Kidney (tissue), 14 donors: ENCODE measurements around the gene TTC28. TPM values are rescaled to one million over a fixed set of nuclear protein-coding genes. Genes with fewer than 3 reads are reported as not detected.

Experiments
- DNase-seq, 5 donors: peaks; one replicate each; pipeline ENCODE4 v3.0.0-alpha.2; 2013 to 2020
- FAIRE-seq: peaks from 2 replicates; lab custom pipeline; 2012; peaks lifted over from hg19 to GRCh38; lab: Jason Lieb, UNC
- H3K27ac ChIP-seq, 2 donors: one replicate each; pipeline ENCODE4 v1.7.0; 2013; ENCODE audit warnings: low read depth in 2 of 2, low read length in 2 of 2, inconsistent platforms in 1 of 2
- H3K27me3 ChIP-seq: one replicate; pipeline ENCODE4 v1.7.1; 2013; ENCODE audit warnings: low read length, inconsistent platforms; ENCODE audit not compliant: control insufficient read depth, insufficient read depth
- H3K36me3 ChIP-seq, 3 donors: one replicate each; pipeline versions ENCODE4 v1.7.0 to v1.7.1; 2013; ENCODE audit warnings: low read length in 3 of 3, control low read depth in 1 of 3, inconsistent platforms in 1 of 3; ENCODE audit not compliant: insufficient read depth in 3 of 3, control insufficient read depth in 2 of 3
- H3K4me1 ChIP-seq, 3 donors: one replicate each; pipeline versions ENCODE4 v1.7.0 to v1.7.1; 2013; ENCODE audit warnings: low read length in 3 of 3, inconsistent platforms in 1 of 3, low read depth in 1 of 3; ENCODE audit not compliant: control insufficient read depth in 2 of 3, insufficient read depth in 2 of 3
- H3K4me3 ChIP-seq, 3 donors: one replicate each; pipeline versions ENCODE4 v1.7.0 to v1.8.1; 2013; ENCODE audit warnings: low read length in 3 of 3, control low read depth in 1 of 3, inconsistent platforms in 1 of 3
- H3K9ac ChIP-seq, 3 donors: one replicate each; pipeline versions ENCODE4 v1.7.0 to v1.7.1; 2013; ENCODE audit warnings: low read length in 3 of 3, control low read depth in 1 of 3, inconsistent platforms in 1 of 3
- H3K9me3 ChIP-seq, 3 donors: one replicate each; pipeline versions ENCODE4 v1.7.0 to v1.7.1; 2013; ENCODE audit warnings: low read length in 3 of 3, control low read depth in 1 of 3, inconsistent platforms in 1 of 3; ENCODE audit not compliant: control insufficient read depth in 2 of 3, insufficient read depth in 1 of 3
- CTCF ChIP-seq: IDR thresholded peaks from 3 replicates; pipeline ENCODE4 v1.5.1; 2012; ENCODE audit warnings: mild to moderate bottlenecking, moderate library complexity, borderline replicate concordance; ENCODE audit not compliant: insufficient read depth; ENCODE audit errors: extremely low read depth
- intact Hi-C: fragments of 100-400 bp; cut with DNase I; formaldehyde crosslinking; loops from one replicate; pipeline ENCODE4 v1.11.1; 2022
- polyA plus RNA-seq: library from polyadenylated mRNA; stranded (reverse); fragments of 350-450 nt; fragmentation: Illumina TruSeq; extraction: RNeasy Lipid Tissue Mini Kit (QIAGEN cat#74804); gene quantifications from one replicate; pipeline ENCODE4 v1.2.3, GENCODE V29; 2014; ENCODE audit warnings: low read depth, low replicate concordance; ENCODE audit not compliant: insufficient read depth
- total RNA-seq: library from RNA; stranded (reverse); fragmentation: NEBNext Ultra II Directional; extraction: Animal tissue kit (Norgen Biotek cat#: 25700); gene quantifications from one replicate; pipeline ENCODE4 v1.2.1, GENCODE V29; 2021
- donor health status: control.
- donor health status: control.
- donor health status: control.
- donor health status: control.
- donor health status: control.
- donor health status: DM: yes; HTN: yes; CAD: no.
- donor health status: Normal renal cell carcinoma (clear cell type).

TTC28 gene
- total and polyA plus RNA-seq, 2 donors from 2014 or later = 3.5 to 40.2 TPM

GRCh38 chr22:28232204-28232603, 447.4 kb downstream of the TTC28 start:
- DNase-seq (no peak), FAIRE-seq (no peak)
- Histone ChIP-seq H3K27ac (no peak overlapping the region), H3K36me3 (no peaks in the 10 kb centered on the region), H3K4me3 (no peak overlapping the region), H3K9ac (no peak overlapping the region), H3K9me3 (no peaks in the 10 kb centered on the region), H3K4me1 (no peaks in the 10 kb centered on the region), H3K27me3 (no peaks in the 10 kb centered on the region)
- TF ChIP-seq CTCF = no peak
- intact Hi-C loops = no loop called here

- H3K36me3 ChIP-seq = no peaks in the 10 kb centered on the region
- intact Hi-C loops = no loop called here
- H3K4me1 ChIP-seq = no peaks in the 10 kb centered on the region
- H3K9ac ChIP-seq = no peak overlapping the region
- DNase-seq = peak in 3 of 5 donors; percentile 46 to 90 (median 89)
- H3K9me3 ChIP-seq = no peaks in the 10 kb centered on the region
- FAIRE-seq = no peak
- H3K27me3 ChIP-seq = no peaks in the 10 kb centered on the region
- TF ChIP-seq CTCF = no peak
- no peak overlapping the region for H3K4me3 ChIP-seq
- no peak overlapping the region for H3K27ac ChIP-seq
Observed at GRCh38 chr22:28231441-28231840, 448.2 kb downstream of the TTC28 start.

- no peak for TF ChIP-seq CTCF
- Histone ChIP-seq H3K27me3 (no peaks in the 10 kb centered on the region), H3K9ac (no peak overlapping the region), H3K36me3 (no peaks in the 10 kb centered on the region), H3K4me1 (no peaks in the 10 kb centered on the region), H3K27ac (no peak overlapping the region), H3K4me3 (no peak overlapping the region), H3K9me3 (no peaks in the 10 kb centered on the region)
- FAIRE-seq (no peak), DNase-seq (no peak)
- intact Hi-C loops = no loop called here
Observed at GRCh38 chr22:28230671-28231070, 449.0 kb downstream of the TTC28 start.
